GM21367 (cell line): ENCODE data around the gene HES4.
"Not testable (repeated sequence)": the region's sequence is repeated elsewhere in the genome, so short reads cannot be mapped to it uniquely, and the experiment has no call there.

Experiments
- ATAC-seq: cut with Tn5 transposase; IDR thresholded peaks from one replicate; pipeline ENCODE4 v1.9.1; 2021; ENCODE audit not compliant: unreplicated experiment

HES4 gene

GRCh38 chr1:1000357-1001056, 610 bp upstream of the HES4 start:
- ATAC-seq: no peak

GRCh38 chr1:998995-999724, 737 bp downstream of the HES4 start:
- no peak for ATAC-seq

- ATAC-seq: no peak
Measured at GRCh38 chr1:998745-998994, 1.2 kb downstream of the HES4 start.

GRCh38 chr1:997993-998744, 1.7 kb downstream of the HES4 start:
- no peak for ATAC-seq

- no peak for ATAC-seq
Measured at GRCh38 chr1:997713-997992, 2.2 kb downstream of the HES4 start.

GRCh38 chr1:996851-997712, 2.8 kb downstream of the HES4 start:
- ATAC-seq: no peak

GRCh38 chr1:995665-996633, 3.9 kb downstream of the HES4 start:
- ATAC-seq: no peak

GRCh38 chr1:994546-994945, 5.4 kb downstream of the HES4 start:
- ATAC-seq: not testable (repeated sequence)

GRCh38 chr1:993379-993995, 6.4 kb downstream of the HES4 start:
- no peak for ATAC-seq

GRCh38 chr1:992362-992761, 7.5 kb downstream of the HES4 start:
- no peak for ATAC-seq

- no peak for ATAC-seq
Measured at GRCh38 chr1:991895-992294, 8.0 kb downstream of the HES4 start.

- ATAC-seq: not testable (repeated sequence)
Measured at GRCh38 chr1:991275-991674, 8.6 kb downstream of the HES4 start.

- ATAC-seq: not testable (repeated sequence)
Measured at GRCh38 chr1:988061-988460, 11.8 kb downstream of the HES4 start.

GRCh38 chr1:985126-985525, 14.8 kb downstream of the HES4 start:
- ATAC-seq: no peak

GRCh38 chr1:984476-984814, 15.5 kb downstream of the HES4 start:
- ATAC-seq: no peak

GRCh38 chr1:983798-984475, 16.0 kb downstream of the HES4 start:
- ATAC-seq: no peak

GRCh38 chr1:982765-983436, 17.0 kb downstream of the HES4 start:
- ATAC-seq: no peak

- no peak for ATAC-seq
Measured at GRCh38 chr1:981955-982558, 17.8 kb downstream of the HES4 start, which contains the start of gene PERM1. Gene PERM1, minus strand, starts transcription at chr1:982093. Its CDS starts 1,064 bp downstream, at chr1:981029.
